Hippocampal formation (tissue), 2 donors: ENCODE results near the gene CHCHD10.

Experiments used
- DNase-seq, 2 donors: peaks; one replicate each; lab custom pipeline; 2025; lab: John Stamatoyannopoulos, UW

CHCHD10 gene

GRCh38 chr22:23787910-23788309, 20.1 kb upstream of the CHCHD10 start:
- no peak for DNase-seq

GRCh38 chr22:23787600-23787896, 19.8 kb upstream of the CHCHD10 start:
- DNase-seq: no peak

DNA sequence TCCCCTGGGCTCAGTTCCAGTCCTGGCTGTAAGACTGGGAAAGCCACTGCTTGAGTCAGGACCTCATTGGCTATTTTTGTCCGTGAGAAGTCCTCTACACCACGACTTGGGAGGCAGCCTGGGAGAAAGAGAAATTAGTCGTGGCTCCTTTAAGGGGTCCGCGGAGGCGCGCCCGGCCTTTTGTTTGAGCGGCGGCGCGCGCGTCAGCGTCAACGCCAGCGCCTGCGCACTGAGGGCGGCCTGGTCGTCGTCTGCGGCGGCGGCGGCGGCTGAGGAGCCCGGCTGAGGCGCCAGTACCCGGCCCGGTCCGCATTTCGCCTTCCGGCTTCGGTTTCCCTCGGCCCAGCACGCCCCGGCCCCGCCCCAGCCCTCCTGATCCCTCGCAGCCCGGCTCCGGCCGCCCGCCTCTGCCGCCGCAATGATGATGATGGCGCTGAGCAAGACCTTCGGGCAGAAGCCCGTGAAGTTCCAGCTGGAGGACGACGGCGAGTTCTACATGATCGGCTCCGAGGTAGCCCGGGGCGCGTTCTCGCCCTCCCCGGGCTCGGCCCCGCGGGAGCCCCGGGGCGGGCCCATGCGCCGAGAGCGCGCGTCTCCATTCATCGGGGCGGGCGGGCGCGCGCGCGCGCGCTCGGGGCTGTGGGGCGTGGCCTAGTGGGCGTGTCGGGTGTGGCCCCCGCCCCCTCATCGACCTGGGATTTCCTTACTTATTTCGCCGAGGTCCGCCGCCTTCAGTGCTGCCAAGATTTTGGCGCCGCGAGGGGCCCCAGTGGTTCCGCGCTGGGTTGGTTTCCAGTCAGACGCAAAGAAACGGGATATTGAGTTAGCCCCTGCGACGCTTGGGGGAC, 19.2 kb upstream of the CHCHD10 start, which contains the start of gene SMARCB1:
TSS of gene SMARCB1 (plus strand) at position 215 of the 848 bp plus-strand sequence. CDS start at position 419, 204 bp downstream.
- peak; percentile 67 to 76 for DNase-seq

- no peak for DNase-seq
Measured at GRCh38 chr22:23786261-23786710, 18.5 kb upstream of the CHCHD10 start.

DNA sequence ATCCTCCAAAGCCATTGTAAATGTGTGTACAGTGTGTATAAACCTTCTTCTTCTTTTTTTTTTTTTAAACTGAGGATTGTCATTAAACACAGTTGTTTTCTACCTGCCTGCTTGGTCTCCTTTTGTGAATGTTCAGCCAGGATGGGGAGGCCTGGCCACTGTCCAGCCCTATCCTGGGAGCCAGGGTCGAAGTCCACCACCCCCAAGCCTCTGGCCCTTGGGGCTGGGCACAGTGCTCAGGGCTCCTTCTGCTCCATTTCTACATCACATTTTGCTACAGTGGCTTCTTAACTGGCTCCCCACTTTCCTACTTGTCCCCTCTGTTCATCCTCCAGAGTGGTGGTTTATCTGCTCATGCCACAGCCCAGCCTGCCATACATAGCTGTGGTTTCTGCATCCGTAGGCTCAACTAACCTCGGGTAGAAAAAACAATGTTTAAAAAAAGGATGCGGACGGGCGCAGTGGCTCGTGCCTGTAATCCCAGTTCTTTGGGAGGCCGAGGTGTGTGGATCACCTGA, 16.5 kb upstream of the CHCHD10 start:
- DNase-seq: no peak

DNA sequence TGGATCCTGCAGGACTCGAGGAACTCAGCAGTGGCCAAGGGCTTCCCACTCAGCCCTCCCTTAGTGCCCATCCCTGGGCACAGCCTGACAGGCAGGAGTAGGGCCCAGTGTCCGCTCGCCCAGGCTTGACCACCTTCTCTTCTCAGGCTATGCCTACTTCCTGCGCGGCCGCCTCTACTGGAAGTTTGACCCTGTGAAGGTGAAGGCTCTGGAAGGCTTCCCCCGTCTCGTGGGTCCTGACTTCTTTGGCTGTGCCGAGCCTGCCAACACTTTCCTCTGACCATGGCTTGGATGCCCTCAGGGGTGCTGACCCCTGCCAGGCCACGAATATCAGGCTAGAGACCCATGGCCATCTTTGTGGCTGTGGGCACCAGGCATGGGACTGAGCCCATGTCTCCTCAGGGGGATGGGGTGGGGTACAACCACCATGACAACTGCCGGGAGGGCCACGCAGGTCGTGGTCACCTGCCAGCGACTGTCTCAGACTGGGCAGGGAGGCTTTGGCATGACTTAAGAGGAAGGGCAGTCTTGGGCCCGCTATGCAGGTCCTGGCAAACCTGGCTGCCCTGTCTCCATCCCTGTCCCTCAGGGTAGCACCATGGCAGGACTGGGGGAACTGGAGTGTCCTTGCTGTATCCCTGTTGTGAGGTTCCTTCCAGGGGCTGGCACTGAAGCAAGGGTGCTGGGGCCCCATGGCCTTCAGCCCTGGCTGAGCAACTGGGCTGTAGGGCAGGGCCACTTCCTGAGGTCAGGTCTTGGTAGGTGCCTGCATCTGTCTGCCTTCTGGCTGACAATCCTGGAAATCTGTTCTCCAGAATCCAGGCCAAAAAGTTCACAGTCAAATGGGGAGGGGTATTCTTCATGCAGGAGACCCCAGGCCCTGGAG, 15.7 kb upstream of the CHCHD10 start:
- DNase-seq: no peak

DNA sequence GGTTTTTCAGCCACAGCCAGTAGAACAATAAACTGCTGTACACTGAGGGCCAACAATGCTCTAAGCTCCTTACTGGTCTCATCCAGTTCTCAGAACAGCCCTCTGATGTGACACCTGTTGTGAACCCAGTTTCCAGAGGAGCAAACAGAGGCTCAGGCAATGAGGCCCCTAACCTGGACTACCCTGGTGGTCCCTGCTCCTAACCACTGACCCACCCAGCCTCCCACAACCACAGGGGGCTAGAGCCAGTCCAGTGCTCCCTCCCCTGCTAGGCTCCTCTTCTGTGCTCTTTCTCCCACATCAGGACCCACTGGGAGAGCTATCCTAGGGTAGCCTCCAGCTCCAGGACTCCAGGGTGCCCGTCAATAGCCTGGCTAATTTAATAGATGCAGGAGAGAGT, 14.9 kb upstream of the CHCHD10 start:
- no peak for DNase-seq

DNA sequence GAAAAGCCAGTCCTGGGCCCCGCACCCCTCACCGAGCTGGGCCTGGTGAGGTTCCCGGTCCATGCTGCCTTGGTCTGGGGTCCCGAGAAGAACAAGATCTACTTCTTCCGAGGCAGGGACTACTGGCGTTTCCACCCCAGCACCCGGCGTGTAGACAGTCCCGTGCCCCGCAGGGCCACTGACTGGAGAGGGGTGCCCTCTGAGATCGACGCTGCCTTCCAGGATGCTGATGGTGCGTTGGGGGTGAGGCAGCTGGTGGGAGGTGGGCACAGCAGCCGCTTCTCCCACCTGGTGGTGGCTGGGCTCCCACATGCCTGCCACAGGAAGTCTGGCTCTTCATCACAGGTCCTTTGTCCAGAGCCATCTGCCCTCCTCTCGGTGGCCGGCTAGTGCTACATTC, 14.5 kb upstream of the CHCHD10 start:
- no peak for DNase-seq

GRCh38 chr22:23781511-23782183, 13.9 kb upstream of the CHCHD10 start:
- DNase-seq: no peak

DNA sequence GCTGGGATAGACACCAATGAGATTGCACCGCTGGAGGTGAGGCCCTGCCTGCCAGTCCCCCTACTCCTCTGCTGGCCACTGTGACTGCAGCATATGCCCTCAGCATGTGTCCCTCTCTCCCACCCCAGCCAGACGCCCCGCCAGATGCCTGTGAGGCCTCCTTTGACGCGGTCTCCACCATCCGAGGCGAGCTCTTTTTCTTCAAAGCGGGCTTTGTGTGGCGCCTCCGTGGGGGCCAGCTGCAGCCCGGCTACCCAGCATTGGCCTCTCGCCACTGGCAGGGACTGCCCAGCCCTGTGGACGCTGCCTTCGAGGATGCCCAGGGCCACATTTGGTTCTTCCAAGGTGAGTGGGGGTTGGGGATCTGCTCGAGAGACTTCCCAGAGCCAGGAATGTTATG, 13.3 kb upstream of the CHCHD10 start:
- DNase-seq: peak; percentile 81 to 86

DNA sequence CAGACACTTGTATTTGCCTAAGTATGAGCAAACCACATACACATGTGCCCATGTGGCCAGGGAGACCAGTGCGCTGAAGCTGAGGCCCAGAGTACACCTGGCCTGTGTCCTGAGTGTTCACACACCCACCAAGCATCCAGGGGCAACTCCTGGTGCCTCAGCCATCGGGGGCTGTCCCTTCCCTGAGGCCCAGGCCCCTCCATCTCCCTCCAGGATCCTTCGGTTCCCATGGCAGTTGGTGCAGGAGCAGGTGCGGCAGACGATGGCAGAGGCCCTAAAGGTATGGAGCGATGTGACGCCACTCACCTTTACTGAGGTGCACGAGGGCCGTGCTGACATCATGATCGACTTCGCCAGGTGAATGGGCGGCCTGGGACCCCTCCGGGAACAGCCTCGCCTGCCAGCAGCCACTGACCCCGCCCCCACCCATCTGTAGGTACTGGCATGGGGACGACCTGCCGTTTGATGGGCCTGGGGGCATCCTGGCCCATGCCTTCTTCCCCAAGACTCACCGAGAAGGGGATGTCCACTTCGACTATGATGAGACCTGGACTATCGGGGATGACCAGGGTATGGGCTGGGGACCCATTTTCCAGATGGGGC, 12.5 kb upstream of the CHCHD10 start:
- DNase-seq: no peak

- no peak for DNase-seq
Measured at GRCh38 chr22:23779731-23780130, 12.0 kb upstream of the CHCHD10 start.

DNA sequence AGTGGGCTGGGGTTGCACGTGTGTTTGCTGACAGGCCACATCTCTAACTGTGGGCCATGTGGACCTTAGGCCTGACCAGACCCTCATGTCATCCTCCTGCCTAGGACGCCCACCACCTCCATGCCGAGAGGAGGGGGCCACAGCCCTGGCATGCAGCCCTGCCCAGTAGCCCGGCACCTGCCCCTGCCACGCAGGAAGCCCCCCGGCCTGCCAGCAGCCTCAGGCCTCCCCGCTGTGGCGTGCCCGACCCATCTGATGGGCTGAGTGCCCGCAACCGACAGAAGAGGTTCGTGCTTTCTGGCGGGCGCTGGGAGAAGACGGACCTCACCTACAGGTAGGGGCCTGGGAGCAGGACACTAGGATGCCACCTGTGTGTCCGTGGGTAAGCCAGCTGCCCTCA, 11.3 kb upstream of the CHCHD10 start:
- no peak for DNase-seq

DNA sequence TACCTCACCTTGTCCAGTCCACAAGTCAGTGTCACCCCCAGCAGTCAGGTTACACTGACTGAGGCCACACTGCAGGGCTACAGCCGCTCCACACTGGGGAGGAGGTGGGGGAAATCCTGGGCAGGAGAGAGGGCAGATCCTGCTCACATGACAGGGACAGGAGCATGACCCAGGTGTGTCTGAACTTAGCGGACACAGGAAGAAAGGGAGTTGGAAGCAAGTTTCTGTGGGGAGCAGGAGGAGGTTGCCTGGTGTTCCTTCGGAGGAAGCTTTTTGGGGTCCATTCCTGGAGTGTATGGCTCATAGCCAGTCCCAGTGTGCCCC, 10.8 kb upstream of the CHCHD10 start:
- DNase-seq: no peak

GRCh38 chr22:23777776-23778576, 10.2 kb upstream of the CHCHD10 start:
- no peak for DNase-seq

DNA sequence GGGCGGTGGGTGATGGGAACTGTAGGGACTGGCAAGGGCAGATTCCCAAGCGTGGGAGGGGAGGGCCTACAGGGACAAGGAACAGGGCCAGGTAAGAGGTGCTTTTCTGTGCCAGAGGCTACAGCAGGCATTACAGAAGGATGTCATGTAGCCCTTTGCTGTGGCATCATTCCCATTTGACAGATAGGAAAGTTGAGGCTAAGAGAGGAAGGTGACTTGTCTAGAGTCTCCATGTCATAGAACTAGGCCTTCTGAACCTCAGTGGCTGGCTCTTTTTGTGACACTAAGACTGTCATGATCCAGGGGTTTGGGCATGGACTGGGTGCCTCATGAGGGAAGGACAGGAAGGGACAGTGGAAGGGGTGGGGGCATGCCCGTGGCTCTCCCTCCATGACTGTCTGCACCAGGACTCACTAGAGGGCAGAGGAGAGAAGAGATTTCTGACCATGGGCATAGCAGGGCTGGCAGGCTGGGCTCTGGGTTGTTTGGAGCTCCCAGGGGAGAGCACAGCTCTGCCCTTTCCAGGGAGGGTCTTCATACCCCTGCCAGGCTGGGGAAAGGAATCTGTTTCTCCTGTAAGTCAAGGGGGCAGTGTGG, 8.1 kb upstream of the CHCHD10 start:
- no peak for DNase-seq

DNA sequence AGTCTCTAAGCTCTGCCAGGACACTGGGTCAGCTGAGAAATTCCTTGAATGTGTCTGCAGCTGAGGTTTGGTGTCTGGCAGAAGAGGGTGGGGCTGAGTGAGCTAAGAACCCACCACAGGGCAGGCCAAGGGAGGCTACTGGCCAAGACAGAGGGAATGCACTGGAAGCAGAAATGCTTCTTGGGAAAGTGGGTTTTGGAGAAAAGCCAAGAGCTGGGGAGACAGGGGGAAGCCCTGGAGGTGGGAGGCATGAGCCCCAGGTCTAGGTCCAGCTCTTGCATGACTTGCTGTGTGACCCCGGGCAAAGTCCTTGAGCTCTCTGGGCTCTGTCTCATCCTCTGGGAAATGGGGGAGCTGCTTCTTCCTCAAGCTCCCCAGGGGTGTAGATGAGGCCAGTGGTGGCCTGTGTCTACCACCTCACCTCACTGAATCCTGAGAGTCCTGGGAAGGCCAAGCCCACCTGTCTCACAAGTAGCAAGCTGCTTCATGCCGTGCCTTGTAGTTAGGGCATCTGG, 7.2 kb upstream of the CHCHD10 start:
- DNase-seq: no peak

GRCh38 chr22:23774114-23774921, 6.5 kb upstream of the CHCHD10 start:
- no peak for DNase-seq

DNA sequence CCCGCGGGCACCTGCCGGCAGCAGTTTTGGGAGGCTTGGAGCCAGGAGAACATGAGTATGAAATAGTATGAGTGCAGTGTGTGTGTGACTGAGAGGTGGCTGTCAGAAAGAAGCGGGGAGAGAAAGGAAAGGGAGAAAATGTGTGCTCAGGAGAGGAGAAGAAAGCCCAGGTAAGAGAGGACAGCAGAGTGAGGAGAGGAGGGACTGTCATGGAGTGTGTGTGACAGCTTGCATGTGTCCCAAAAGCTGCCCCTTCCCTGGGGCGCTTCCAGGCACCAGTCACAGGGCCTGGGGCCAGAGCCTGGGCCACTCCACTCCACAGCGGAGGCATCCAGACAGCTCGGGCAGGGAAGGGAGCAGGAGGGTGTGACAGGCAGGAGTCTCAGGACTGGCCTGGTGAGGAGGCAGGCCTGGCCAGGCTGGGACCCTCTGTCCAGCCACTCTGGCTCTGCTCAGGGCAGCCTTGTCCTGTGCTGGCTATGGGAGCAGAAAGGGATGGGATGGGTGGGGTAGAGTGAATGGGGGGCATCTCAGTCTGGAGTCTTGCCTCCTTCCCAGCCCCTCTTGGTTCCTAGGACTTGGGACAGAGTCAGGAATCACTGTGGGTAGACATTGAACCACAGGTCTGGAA, 5.8 kb upstream of the CHCHD10 start:
- no peak for DNase-seq
